Astrocyte (in vitro differentiated cells and primary cell): ENCODE measurements around the gene RAP1A. TPM values are rescaled to one million over a fixed set of nuclear protein-coding genes. Genes with fewer than 3 reads are reported as not detected.
"Not testable (repeated sequence)": the region's sequence is repeated elsewhere in the genome, so short reads cannot be mapped to it uniquely, and the experiment has no call there.

Source experiments
- DNase-seq: peaks from one replicate; pipeline ENCODE4 v3.0.0-alpha.2; 2010; ENCODE audit warnings: low read depth
- FAIRE-seq: peaks from 2 replicates; lab custom pipeline; 2011; peaks lifted over from hg19 to GRCh38; lab: Jason Lieb, UNC
- H2AFZ ChIP-seq: 2 replicates; pipeline ENCODE4 v1.6.0; 2012; ENCODE audit warnings: low read depth, low read length, inconsistent platforms
- H3K27ac ChIP-seq: 2 replicates; pipeline ENCODE4 v1.5.1; 2011; ENCODE audit warnings: low read depth, low read length, inconsistent platforms
- H3K27me3 ChIP-seq: 2 replicates; pipeline ENCODE4 v1.6.0; 2011; ENCODE audit warnings: low read length, inconsistent platforms; ENCODE audit not compliant: insufficient read depth
- H3K36me3 ChIP-seq: 2 replicates; pipeline ENCODE4 v1.5.1; 2011; ENCODE audit warnings: low read length, inconsistent platforms; ENCODE audit not compliant: insufficient read depth
- H3K4me1 ChIP-seq: 2 replicates; pipeline ENCODE4 v1.5.1; 2011; ENCODE audit warnings: low read length, inconsistent platforms; ENCODE audit not compliant: insufficient read depth
- H3K4me2 ChIP-seq: 2 replicates; pipeline ENCODE4 v1.6.0; 2012; ENCODE audit warnings: low read length, inconsistent platforms
- H3K4me3 ChIP-seq: 2 replicates; pipeline ENCODE4 v1.5.1; 2011; ENCODE audit warnings: low read depth, mild to moderate bottlenecking, low read length, inconsistent platforms; ENCODE audit not compliant: insufficient read depth
- H3K79me2 ChIP-seq: 2 replicates; pipeline ENCODE4 v1.6.0; 2012; ENCODE audit warnings: mild to moderate bottlenecking, low read length, inconsistent platforms; ENCODE audit not compliant: insufficient read depth
- H3K9ac ChIP-seq: 2 replicates; pipeline ENCODE4 v1.6.0; 2012; ENCODE audit warnings: mild to moderate bottlenecking, low read length, inconsistent platforms
- H3K9me3 ChIP-seq: 2 replicates; pipeline ENCODE4 v1.5.1; 2012; ENCODE audit warnings: low read depth, mild to moderate bottlenecking, low read length, inconsistent platforms; ENCODE audit not compliant: insufficient read depth
- H4K20me1 ChIP-seq: 2 replicates; pipeline ENCODE4 v1.6.0; 2012; ENCODE audit warnings: low read length, inconsistent platforms; ENCODE audit not compliant: insufficient read depth
- H3K27ac Mint-ChIP-seq: one replicate; pipeline ENCODE4 v1.8.0; 2021; ENCODE audit warnings: mild to moderate bottlenecking, mixed read lengths; ENCODE audit not compliant: unreplicated experiment
- H3K27me3 Mint-ChIP-seq: one replicate; pipeline ENCODE4 v1.8.0; 2021; ENCODE audit warnings: low read depth, mixed read lengths; ENCODE audit not compliant: unreplicated experiment
- H3K36me3 Mint-ChIP-seq: one replicate; pipeline ENCODE4 v1.8.0; 2021; ENCODE audit warnings: low read depth, mixed read lengths; ENCODE audit not compliant: unreplicated experiment
- H3K4me1 Mint-ChIP-seq: one replicate; pipeline ENCODE4 v1.8.0; 2021; ENCODE audit warnings: low read depth, mixed read lengths; ENCODE audit not compliant: unreplicated experiment
- H3K4me3 Mint-ChIP-seq: one replicate; pipeline ENCODE4 v1.8.0; 2021; ENCODE audit warnings: mild to moderate bottlenecking, moderate library complexity, mixed read lengths; ENCODE audit not compliant: unreplicated experiment
- H3K9me3 Mint-ChIP-seq: one replicate; pipeline ENCODE4 v1.8.0; 2021; ENCODE audit warnings: mild to moderate bottlenecking, mixed read lengths; ENCODE audit not compliant: unreplicated experiment
- CTCF ChIP-seq: IDR thresholded peaks from 2 replicates; pipeline ENCODE4 v1.5.1; 2011; ENCODE audit warnings: low read depth, mild to moderate bottlenecking, inconsistent platforms, low read length, moderate library complexity; ENCODE audit not compliant: insufficient read depth
- EZH2 ChIP-seq: IDR thresholded peaks from 2 replicates; pipeline ENCODE4 v1.6.1; 2012; ENCODE audit warnings: mild to moderate bottlenecking, low read length, inconsistent platforms; ENCODE audit not compliant: insufficient read depth
- total RNA-seq: library from RNA; stranded (reverse); gene quantifications from 2 replicates; pipeline ENCODE4 v1.2.1, GENCODE V29; 2021

RAP1A gene
- total RNA-seq, 1 donor from 2014 or later = 66.6 TPM

GRCh38 chr1:111603979-111604378 lies 15.6 kb upstream of the RAP1A start:
- H3K27ac ChIP-seq = no peak overlapping the region
- H3K36me3 Mint-ChIP-seq = peaks cover 2% of the 10 kb centered on the region
- no peak overlapping the region for H2AFZ ChIP-seq
- no peak overlapping the region for H3K4me2 ChIP-seq
- no peaks in the 10 kb centered on the region for H3K27me3 Mint-ChIP-seq
- peaks cover 24% of the 10 kb centered on the region for H3K4me1 Mint-ChIP-seq
- H4K20me1 ChIP-seq = no peaks in the 10 kb centered on the region
- TF ChIP-seq EZH2 (no peak), CTCF (no peak)
- no peak overlapping the region for H3K4me3 ChIP-seq
- H3K36me3 ChIP-seq = no peaks in the 10 kb centered on the region
- DNase-seq (no peak), FAIRE-seq (no peak)
- no peaks in the 10 kb centered on the region for H3K27me3 ChIP-seq
- no peak overlapping the region for H3K9ac ChIP-seq
- H3K27ac Mint-ChIP-seq = no peak overlapping the region
- H3K4me3 Mint-ChIP-seq = no peak overlapping the region
- H3K9me3 ChIP-seq = no peaks in the 10 kb centered on the region
- H3K9me3 Mint-ChIP-seq = peaks cover 2% of the 10 kb centered on the region
- H3K4me1 ChIP-seq = peaks cover 14% of the 10 kb centered on the region
- no peaks in the 10 kb centered on the region for H3K79me2 ChIP-seq

- Histone ChIP-seq H3K36me3 (no peaks in the 10 kb centered on the region), H3K9me3 (no peaks in the 10 kb centered on the region), H2AFZ (no peak overlapping the region), H3K4me3 (no peak overlapping the region), H3K9ac (no peak overlapping the region), H4K20me1 (no peaks in the 10 kb centered on the region), H3K4me2 (peak overlapping the region; percentile 31), H3K79me2 (no peaks in the 10 kb centered on the region), H3K4me1 (peaks cover 14% of the 10 kb centered on the region), H3K27ac (peak overlapping the region; percentile 49), H3K27me3 (no peaks in the 10 kb centered on the region)
- TF ChIP-seq CTCF = no peak
- TF ChIP-seq EZH2 = no peak
- DNase-seq = peak; percentile 92
- H3K36me3 Mint-ChIP-seq = no peaks in the 10 kb centered on the region
- no peak overlapping the region for H3K4me3 Mint-ChIP-seq
- FAIRE-seq = peak; percentile 52
- no peaks in the 10 kb centered on the region for H3K27me3 Mint-ChIP-seq
- H3K4me1 Mint-ChIP-seq = peaks cover 20% of the 10 kb centered on the region
- peak overlapping the region; percentile 91 for H3K27ac Mint-ChIP-seq
- H3K9me3 Mint-ChIP-seq = peaks cover 2% of the 10 kb centered on the region
These were observed 14.7 kb upstream of the RAP1A start for GRCh38 chr1:111604931-111605330.

GRCh38 chr1:111605576-111605975 lies 14.0 kb upstream of the RAP1A start:
- Mint-ChIP-seq H3K4me1 (peaks cover 15% of the 10 kb centered on the region), H3K9me3 (no peaks in the 10 kb centered on the region), H3K36me3 (no peaks in the 10 kb centered on the region), H3K27ac (peak overlapping the region; percentile 91), H3K27me3 (no peaks in the 10 kb centered on the region), H3K4me3 (no peak overlapping the region)
- Histone ChIP-seq H3K4me3 (no peak overlapping the region), H3K27ac (peak overlapping the region; percentile 49), H3K9ac (no peak overlapping the region), H3K36me3 (no peaks in the 10 kb centered on the region), H3K4me2 (peak overlapping the region; percentile 31), H4K20me1 (no peaks in the 10 kb centered on the region), H2AFZ (no peak overlapping the region), H3K4me1 (peaks cover 14% of the 10 kb centered on the region), H3K27me3 (no peaks in the 10 kb centered on the region), H3K9me3 (no peaks in the 10 kb centered on the region), H3K79me2 (no peaks in the 10 kb centered on the region)
- FAIRE-seq (no peak), DNase-seq (peak; percentile 47)
- no peak for TF ChIP-seq EZH2
- TF ChIP-seq CTCF = no peak

- DNase-seq, H3K27ac Mint-ChIP-seq, H3K27me3 Mint-ChIP-seq, H4K20me1 ChIP-seq, H3K4me3 Mint-ChIP-seq, H3K36me3 Mint-ChIP-seq, H3K9ac ChIP-seq, H3K4me3 ChIP-seq, H2AFZ ChIP-seq, H3K27me3 ChIP-seq, H3K27ac ChIP-seq, H3K79me2 ChIP-seq, H3K9me3 Mint-ChIP-seq, FAIRE-seq, H3K36me3 ChIP-seq, H3K4me2 ChIP-seq, H3K9me3 ChIP-seq: not testable (repeated sequence)
- H3K4me1 Mint-ChIP-seq = peaks cover 15% of the 10 kb centered on the region
- H3K4me1 ChIP-seq = peaks cover 14% of the 10 kb centered on the region
These were observed 13.0 kb upstream of the RAP1A start for GRCh38 chr1:111606457-111607215.
